NB4 (cell line): ENCODE measurements around the gene MTARC2.

Experiments used
- DNase-seq: peaks from one replicate; pipeline ENCODE4 v3.0.0; 2010; ENCODE audit warnings: low read depth
- H3K4me3 ChIP-seq: one replicate; pipeline ENCODE4 v1.5.1; 2011; ENCODE audit warnings: mild to moderate bottlenecking, low read depth, low read length, moderate library complexity
- CTCF ChIP-seq: IDR thresholded peaks from one replicate; pipeline ENCODE4 v1.5.1; 2012; ENCODE audit warnings: low read depth, low read length
- MAX ChIP-seq: IDR thresholded peaks from 2 replicates; pipeline ENCODE4 v1.6.1; 2011; ENCODE audit warnings: low read depth, low read length
- MYC ChIP-seq: IDR thresholded peaks from 2 replicates; pipeline ENCODE4 v1.6.1; 2011; ENCODE audit warnings: low read depth, low read length
- POLR2A ChIP-seq: IDR thresholded peaks from 2 replicates; pipeline ENCODE4 v1.6.1; 2011; ENCODE audit warnings: mild to moderate bottlenecking; ENCODE audit not compliant: insufficient read length; ENCODE audit errors: extremely low read depth

MTARC2 gene

GRCh38 chr1:220750131-220750515 is 2.0 kb downstream of the MTARC2 start:
- TF ChIP-seq CTCF: no peak
- TF ChIP-seq POLR2A: no peak
- TF ChIP-seq MAX: no peak
- TF ChIP-seq MYC: no peak
- no peak for DNase-seq
- peak overlapping the region; percentile 38 for H3K4me3 ChIP-seq

GRCh38 chr1:220751111-220751510 is 3.0 kb downstream of the MTARC2 start:
- TF ChIP-seq CTCF (no peak), POLR2A (no peak), MAX (no peak), MYC (no peak)
- DNase-seq: no peak
- no peak overlapping the region for H3K4me3 ChIP-seq

- TF ChIP-seq MAX: 0 out of 2 replicates have a peak, but pooled peaks have one; percentile 8
- no peak for TF ChIP-seq POLR2A
- TF ChIP-seq MYC: no peak
- TF ChIP-seq CTCF: no peak
- peak; percentile 50 for DNase-seq
- no peak overlapping the region for H3K4me3 ChIP-seq
These were observed 6.2 kb downstream of the MTARC2 start for GRCh38 chr1:220754212-220754917.

GRCh38 chr1:220754918-220755295 is 6.8 kb downstream of the MTARC2 start:
- no peak overlapping the region for H3K4me3 ChIP-seq
- TF ChIP-seq POLR2A: no peak
- TF ChIP-seq CTCF: no peak
- TF ChIP-seq MAX: no peak
- no peak for TF ChIP-seq MYC
- DNase-seq: no peak

- 0 out of 2 replicates have a peak, but pooled peaks have one; percentile 44 for TF ChIP-seq MYC
- no peak for TF ChIP-seq CTCF
- peak; percentile 45 for TF ChIP-seq MAX
- no peak for TF ChIP-seq POLR2A
- no peak overlapping the region for H3K4me3 ChIP-seq
These were observed 7.2 kb downstream of the MTARC2 start for GRCh38 chr1:220755309-220755708.

More at GRCh38 chr1:220755309-220755708, 7.2 kb downstream of the MTARC2 start:
- peak; percentile 84 for DNase-seq
